Activated CD8-positive, alpha-beta T cell treated with anti-CD3 and anti-CD28 coated beads for 36 hours (primary cell): ENCODE measurements around the gene MATK. TPM values are rescaled to one million over a fixed set of nuclear protein-coding genes. Genes with fewer than 3 reads are reported as not detected.

Source experiments
- ATAC-seq: fragments of 200-7000 bp; cut with Tn5 transposase; one replicate; pipeline ENCODE4 v1.10.0; 2021; ENCODE audit warnings: mild to moderate bottlenecking, moderate library complexity
- CTCF ChIA-PET: fragments of 350-600 bp; sonication (Branson Sonifier 250); formaldehyde crosslinking; loops from one replicate; lab custom pipeline; 2021; ENCODE audit warnings: antibody characterized with exemption; lab: Charles Lee
- POLR2A ChIA-PET: fragments of 350-600 bp; sonication (Branson Sonifier 250); formaldehyde crosslinking; loops from one replicate; lab custom pipeline; 2021; ENCODE audit warnings: antibody characterized with exemption; lab: Charles Lee
- DNase-seq: peaks from one replicate; pipeline ENCODE4 v3.0.0-alpha.2; 2020
- H3K27ac Mint-ChIP-seq: one replicate; pipeline ENCODE4 v1.8.0; 2021; ENCODE audit warnings: mild to moderate bottlenecking, mixed read lengths
- H3K27me3 Mint-ChIP-seq: one replicate; pipeline ENCODE4 v1.8.0; 2021; ENCODE audit warnings: mixed read lengths
- H3K36me3 Mint-ChIP-seq: one replicate; pipeline ENCODE4 v1.8.0; 2021; ENCODE audit warnings: low read depth, mixed read lengths
- H3K4me1 Mint-ChIP-seq: one replicate; pipeline ENCODE4 v1.8.0; 2021; ENCODE audit warnings: low read depth, mixed read lengths
- H3K4me3 Mint-ChIP-seq: one replicate; pipeline ENCODE4 v1.8.0; 2021; ENCODE audit warnings: mild to moderate bottlenecking, moderate library complexity, mixed read lengths
- H3K9me3 Mint-ChIP-seq: one replicate; pipeline ENCODE4 v1.8.0; 2021; ENCODE audit warnings: mixed read lengths
- intact Hi-C: fragments of 100-400 bp; cut with micrococcal nuclease; formaldehyde crosslinking; loops from one replicate; pipeline ENCODE4 v1.10.0; 2022
- total RNA-seq, 2 experiments: library from RNA; stranded (reverse); gene quantifications; one replicate each; pipeline ENCODE4 v1.2.3, GENCODE V29; 2021
- TF ChIP-seq, protein P1 (sequence below): fragments of 200-600 bp; IDR thresholded peaks from one replicate; pipeline ENCODE4 v1.8.0; 2022; ENCODE audit warnings: antibody characterized with exemption, mild to moderate bottlenecking

MATK gene
- total RNA-seq, 2 experiments from 2014 or later, result 37.6 to 39.6 TPM

DNA sequence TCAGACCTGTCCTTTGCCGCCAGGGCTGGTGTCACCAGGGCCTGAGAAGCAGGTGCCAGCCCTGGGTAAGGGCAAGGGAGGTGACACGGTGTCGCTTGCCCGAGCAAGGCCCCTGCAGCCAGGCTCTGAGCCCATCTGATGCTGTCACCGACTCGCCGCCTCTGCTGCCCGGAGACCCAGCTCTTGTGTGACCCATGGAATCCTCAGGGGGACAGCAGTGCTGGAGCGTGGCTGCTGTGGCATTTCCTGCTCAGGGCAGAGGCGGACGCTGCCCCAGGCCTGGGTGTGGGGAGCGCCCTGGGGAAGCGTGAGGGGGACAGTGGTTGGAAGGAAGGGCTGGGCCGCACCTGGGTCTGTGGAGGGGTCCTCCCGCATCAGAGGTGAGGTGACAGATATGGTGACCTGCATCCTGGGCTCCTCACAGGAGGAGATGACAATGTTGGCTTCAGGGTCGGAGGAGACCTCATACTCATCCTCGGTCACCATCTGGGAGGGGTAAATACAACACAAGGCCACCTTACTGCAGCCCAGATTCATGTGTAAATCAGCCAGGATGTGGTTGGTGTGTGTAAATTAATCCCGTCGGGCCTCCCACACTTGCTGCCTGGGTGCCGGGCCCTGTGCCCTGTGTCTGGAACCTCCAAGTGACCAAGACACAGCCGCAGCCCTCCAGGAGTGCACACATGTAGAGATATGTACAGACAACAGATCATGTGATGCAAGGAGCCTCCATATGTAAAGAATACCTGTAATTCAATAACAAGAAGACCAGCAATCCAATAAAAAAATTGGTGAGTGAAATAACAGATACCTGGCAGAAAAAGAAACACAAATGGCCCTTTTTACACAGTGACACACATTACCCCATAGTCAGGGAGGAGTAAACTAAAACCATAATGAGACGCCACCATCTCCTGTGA is 27.6 kb upstream of the MATK start:
- Mint-ChIP-seq H3K36me3 (peaks cover 3% of the 10 kb centered on the region), H3K27me3 (no peaks in the 10 kb centered on the region), H3K4me1 (peaks cover 51% of the 10 kb centered on the region), H3K27ac (peak overlapping the region; percentile 93), H3K9me3 (peaks cover 4% of the 10 kb centered on the region), H3K4me3 (no peak overlapping the region)
- ChIA-PET CTCF (interaction anchor here (0.6 to 2.6 kb wide), 4 partner anchors 8 to 326 kb away, joined by 3 to 14 read pairs (median 3); no protein-coding TSS in a partner anchor), POLR2A (interaction anchor here (1.2 to 2.9 kb wide), 6 partner anchors 16 to 51 kb away, joined by 3 to 15 read pairs (median 7); partner anchors contain the start of genes MATK and MRPL54)
- intact Hi-C loops, result loop anchor here (10.0 kb wide), 1 partner anchor 49 kb away; the partner anchor contains the start of genes APBA3 and MRPL54
- ATAC-seq (no peak), DNase-seq (peak; percentile 35)
- TF ChIP-seq, protein P1, sequence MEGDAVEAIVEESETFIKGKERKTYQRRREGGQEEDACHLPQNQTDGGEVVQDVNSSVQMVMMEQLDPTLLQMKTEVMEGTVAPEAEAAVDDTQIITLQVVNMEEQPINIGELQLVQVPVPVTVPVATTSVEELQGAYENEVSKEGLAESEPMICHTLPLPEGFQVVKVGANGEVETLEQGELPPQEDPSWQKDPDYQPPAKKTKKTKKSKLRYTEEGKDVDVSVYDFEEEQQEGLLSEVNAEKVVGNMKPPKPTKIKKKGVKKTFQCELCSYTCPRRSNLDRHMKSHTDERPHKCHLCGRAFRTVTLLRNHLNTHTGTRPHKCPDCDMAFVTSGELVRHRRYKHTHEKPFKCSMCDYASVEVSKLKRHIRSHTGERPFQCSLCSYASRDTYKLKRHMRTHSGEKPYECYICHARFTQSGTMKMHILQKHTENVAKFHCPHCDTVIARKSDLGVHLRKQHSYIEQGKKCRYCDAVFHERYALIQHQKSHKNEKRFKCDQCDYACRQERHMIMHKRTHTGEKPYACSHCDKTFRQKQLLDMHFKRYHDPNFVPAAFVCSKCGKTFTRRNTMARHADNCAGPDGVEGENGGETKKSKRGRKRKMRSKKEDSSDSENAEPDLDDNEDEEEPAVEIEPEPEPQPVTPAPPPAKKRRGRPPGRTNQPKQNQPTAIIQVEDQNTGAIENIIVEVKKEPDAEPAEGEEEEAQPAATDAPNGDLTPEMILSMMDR, result no peak

DNA sequence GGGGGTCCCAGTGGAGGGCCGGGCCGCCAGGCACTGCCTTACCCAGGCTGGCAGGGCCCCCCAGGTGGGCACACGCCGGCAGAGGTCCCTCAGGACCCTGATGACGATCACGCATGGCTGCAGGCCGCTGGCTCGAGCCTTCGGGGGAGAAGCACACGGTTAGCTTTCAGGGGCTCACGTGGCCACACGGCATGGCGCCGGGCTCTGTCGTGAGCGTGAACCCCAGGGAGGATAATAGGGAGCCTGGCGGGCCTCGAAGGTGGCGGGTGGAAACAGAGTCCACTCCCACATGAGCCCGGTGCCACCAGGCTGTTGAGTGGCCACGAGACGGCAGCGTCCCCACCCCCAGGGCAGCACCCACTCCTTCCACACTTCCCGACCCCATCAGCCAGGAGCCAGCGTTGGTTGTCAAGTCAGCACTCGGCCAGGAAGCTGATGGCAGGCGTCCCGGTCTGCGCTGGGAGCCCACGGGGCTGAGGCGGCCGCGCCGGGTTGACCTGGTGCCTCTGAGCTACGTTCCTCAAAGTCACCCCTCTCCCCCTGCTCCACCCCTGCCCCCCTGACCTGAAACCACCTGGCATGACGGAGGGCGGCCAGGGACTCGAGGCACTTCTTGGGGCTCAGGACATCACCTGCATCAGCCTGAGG is 24.7 kb upstream of the MATK start:
- Mint-ChIP-seq H3K27me3 (no peaks in the 10 kb centered on the region), H3K9me3 (peaks cover 4% of the 10 kb centered on the region), H3K4me1 (peaks cover 56% of the 10 kb centered on the region), H3K4me3 (no peak overlapping the region), H3K27ac (peak overlapping the region; percentile 52), H3K36me3 (peaks cover 3% of the 10 kb centered on the region)
- TF ChIP-seq, protein P1, result no peak
- DNase-seq, result no peak
- intact Hi-C loops, result loop anchor here (10.0 kb wide), 1 partner anchor 46 kb away; the partner anchor contains the start of genes APBA3 and MRPL54
- no peak for ATAC-seq
- POLR2A ChIA-PET, result interaction anchor here (2.9 kb wide), 2 partner anchors 24 to 27 kb away, joined by 9 to 15 read pairs; partner anchors contain the start of gene MATK
- CTCF ChIA-PET, result interaction anchor here (2.6 kb wide), 1 partner anchor 11 kb away, joined by 14 read pairs; no protein-coding TSS in a partner anchor

DNA sequence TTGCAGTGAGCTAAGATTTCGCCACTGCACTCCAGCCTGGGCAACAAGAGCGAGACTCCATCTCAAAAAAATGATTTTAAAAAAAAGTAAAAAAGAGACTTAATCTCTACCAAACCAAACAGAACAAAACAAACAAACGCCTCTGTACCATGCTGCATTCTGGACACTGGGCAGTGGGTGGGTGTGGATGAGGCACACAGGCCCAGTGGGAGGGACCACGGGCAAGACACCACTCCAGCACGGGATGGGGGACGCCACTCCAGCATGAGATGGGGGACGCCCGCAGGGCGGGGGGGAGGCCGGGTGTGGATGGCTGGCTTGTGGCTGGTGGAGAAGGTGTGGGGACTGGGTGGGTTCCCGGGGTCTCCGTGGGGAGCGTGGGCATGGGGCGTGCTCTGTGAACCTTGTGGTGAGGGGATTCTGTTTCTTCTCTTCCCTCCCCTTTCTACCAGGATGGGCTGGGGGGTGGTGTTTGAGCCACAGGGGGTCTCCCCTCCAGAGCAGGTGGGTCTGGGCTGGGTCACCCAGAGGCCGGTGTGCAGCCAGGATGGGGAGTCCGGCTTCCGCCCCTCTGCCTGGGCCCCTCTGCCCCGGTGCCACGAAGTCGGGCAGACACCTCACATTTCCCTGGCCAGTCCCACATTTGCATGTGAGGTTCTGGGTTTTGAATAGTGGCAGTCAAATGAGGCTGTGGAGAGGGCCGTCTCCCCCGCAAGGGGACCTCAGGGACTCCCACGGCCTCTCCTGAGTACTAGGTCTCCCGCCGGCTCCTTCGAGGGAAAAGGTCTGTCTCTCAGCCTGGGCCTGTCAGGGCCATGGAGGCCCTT is 23.9 kb upstream of the MATK start:
- ChIA-PET POLR2A (no interaction called here), CTCF (no interaction called here)
- DNase-seq, result peak; percentile 57
- H3K36me3 Mint-ChIP-seq, result peaks cover 3% of the 10 kb centered on the region
- peaks cover 56% of the 10 kb centered on the region for H3K4me1 Mint-ChIP-seq
- H3K9me3 Mint-ChIP-seq, result peaks cover 4% of the 10 kb centered on the region
- no peak for ATAC-seq
- TF ChIP-seq, protein P1, result no peak
- no peaks in the 10 kb centered on the region for H3K27me3 Mint-ChIP-seq
- no peak overlapping the region for H3K27ac Mint-ChIP-seq
- no peak overlapping the region for H3K4me3 Mint-ChIP-seq
- intact Hi-C loops, result loop anchor here (10.0 kb wide), 1 partner anchor 45 kb away; the partner anchor contains the start of genes APBA3 and MRPL54

DNA sequence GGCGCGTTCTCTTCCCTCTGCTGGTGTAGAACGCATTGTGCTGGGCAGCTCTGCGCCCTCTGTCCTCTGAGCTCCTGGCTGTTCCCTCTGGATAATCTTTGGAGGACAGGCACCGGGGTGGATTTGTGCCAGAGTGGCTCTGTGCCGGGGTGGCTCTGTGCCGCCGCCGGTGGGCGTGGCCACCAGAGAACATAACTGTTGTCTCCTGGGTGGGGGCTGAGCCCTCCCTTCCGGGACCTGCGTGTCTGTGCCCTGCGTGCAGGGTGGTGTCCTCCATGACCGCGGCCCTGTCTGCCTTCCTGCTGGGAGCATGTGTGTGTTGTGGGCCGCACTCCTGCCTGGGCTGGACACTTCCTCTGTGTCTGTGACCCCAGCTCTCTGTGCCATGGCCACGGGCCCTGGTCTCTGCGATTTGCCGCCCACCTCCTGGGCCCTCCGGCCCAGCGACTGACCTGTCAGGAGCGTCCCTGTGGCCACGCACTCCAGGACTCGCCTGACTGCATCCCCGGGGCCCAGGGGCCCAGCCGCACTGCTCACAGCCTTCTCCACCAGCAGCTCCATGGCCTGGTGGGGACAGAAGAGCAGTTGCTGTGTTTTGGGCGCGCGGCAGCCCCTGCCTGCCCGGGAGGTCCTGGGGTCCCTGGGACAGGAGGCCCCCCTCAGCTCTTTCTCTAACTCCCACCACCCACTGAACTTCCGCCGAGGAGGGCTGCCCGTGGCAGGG is 22.4 kb upstream of the MATK start:
- peaks cover 3% of the 10 kb centered on the region for H3K36me3 Mint-ChIP-seq
- H3K27ac Mint-ChIP-seq, result no peak overlapping the region
- CTCF ChIA-PET, result no interaction called here
- no peaks in the 10 kb centered on the region for H3K27me3 Mint-ChIP-seq
- ATAC-seq (no peak), DNase-seq (no peak)
- intact Hi-C loops, result no loop called here
- peaks cover 45% of the 10 kb centered on the region for H3K4me1 Mint-ChIP-seq
- H3K4me3 Mint-ChIP-seq, result no peak overlapping the region
- TF ChIP-seq, protein P1, result no peak
- POLR2A ChIA-PET, result interaction anchor here (1.0 kb wide), 1 partner anchor 19 kb away, joined by 4 read pairs; no protein-coding TSS in a partner anchor
- H3K9me3 Mint-ChIP-seq, result peaks cover 4% of the 10 kb centered on the region
